IPS DF 6.9 (cell line): ENCODE results near the gene ASZ1.
A peak's percentile ranks its signal among the peaks of the same experiment; 100 is the strongest.

Experiments
- DNase-seq: peaks from one replicate; pipeline ENCODE4 v3.0.0-alpha.2; 2013; ENCODE audit warnings: low read depth, low spot score
- H3K27ac ChIP-seq: one replicate; pipeline ENCODE4 v1.5.1; 2013; ENCODE audit warnings: low read length, control low read depth
- H3K27me3 ChIP-seq: 2 replicates; pipeline ENCODE4 v1.6.1; 2013; ENCODE audit warnings: mild to moderate bottlenecking, low read length; ENCODE audit not compliant: control insufficient read depth, insufficient read depth
- H3K36me3 ChIP-seq: 2 replicates; pipeline ENCODE4 v1.6.1; 2013; ENCODE audit warnings: low read length; ENCODE audit not compliant: control insufficient read depth, insufficient read depth
- H3K4me1 ChIP-seq: 2 replicates; pipeline ENCODE4 v1.6.1; 2013; ENCODE audit warnings: low read length; ENCODE audit not compliant: control insufficient read depth, insufficient read depth
- H3K4me3 ChIP-seq: 2 replicates; pipeline ENCODE4 v1.5.1; 2013; ENCODE audit warnings: mild to moderate bottlenecking, low read length
- H3K9me3 ChIP-seq: 2 replicates; pipeline ENCODE4 v1.6.1; 2013; ENCODE audit warnings: low read length, inconsistent platforms; ENCODE audit not compliant: control insufficient read depth, insufficient read depth
- WGBS: extraction: QIAGEN DNeasy Blood & Tissue Kit; methylation state at CpG from one replicate; pipeline ENCODE4 v1.1.7; 2013; ENCODE audit warnings: mixed read lengths, missing lambda C conversion rate; ENCODE audit not compliant: insufficient read length, insufficient coverage; 5-methylcytosine and 5-hydroxymethylcytosine counted together

ASZ1 gene

GRCh38 chr7:117338020-117338419, 89.3 kb downstream of the ASZ1 start:
- Histone ChIP-seq H3K9me3 (no peaks in the 10 kb centered on the region), H3K27me3 (no peaks in the 10 kb centered on the region), H3K4me1 (no peaks in the 10 kb centered on the region), H3K4me3 (no peak overlapping the region), H3K27ac (no peak overlapping the region), H3K36me3 (no peaks in the 10 kb centered on the region)
- WGBS: no CpG with 5 or more reads among the region's 1 CpG
- DNase-seq: no peak

GRCh38 chr7:117333168-117333567, 94.1 kb downstream of the ASZ1 start:
- H3K27ac ChIP-seq: no peak overlapping the region
- H3K4me1 ChIP-seq: no peaks in the 10 kb centered on the region
- no peaks in the 10 kb centered on the region for H3K27me3 ChIP-seq
- no peaks in the 10 kb centered on the region for H3K36me3 ChIP-seq
- no peak for DNase-seq
- H3K9me3 ChIP-seq: no peaks in the 10 kb centered on the region
- no peak overlapping the region for H3K4me3 ChIP-seq

- H3K4me3 ChIP-seq: no peak overlapping the region
- no peaks in the 10 kb centered on the region for H3K36me3 ChIP-seq
- no peaks in the 10 kb centered on the region for H3K4me1 ChIP-seq
- no peaks in the 10 kb centered on the region for H3K9me3 ChIP-seq
- no peak for DNase-seq
- H3K27ac ChIP-seq: no peak overlapping the region
- H3K27me3 ChIP-seq: no peaks in the 10 kb centered on the region
Observed at GRCh38 chr7:117332031-117332430, 95.3 kb downstream of the ASZ1 start.

GRCh38 chr7:117325836-117326235, 101.5 kb downstream of the ASZ1 start:
- Histone ChIP-seq H3K36me3 (no peaks in the 10 kb centered on the region), H3K4me1 (no peaks in the 10 kb centered on the region), H3K27me3 (peaks cover 50% of the 10 kb centered on the region), H3K9me3 (no peaks in the 10 kb centered on the region), H3K27ac (no peak overlapping the region), H3K4me3 (no peak overlapping the region)
- DNase-seq: no peak
- WGBS: no CpG with 5 or more reads among the region's 1 CpG

DNA sequence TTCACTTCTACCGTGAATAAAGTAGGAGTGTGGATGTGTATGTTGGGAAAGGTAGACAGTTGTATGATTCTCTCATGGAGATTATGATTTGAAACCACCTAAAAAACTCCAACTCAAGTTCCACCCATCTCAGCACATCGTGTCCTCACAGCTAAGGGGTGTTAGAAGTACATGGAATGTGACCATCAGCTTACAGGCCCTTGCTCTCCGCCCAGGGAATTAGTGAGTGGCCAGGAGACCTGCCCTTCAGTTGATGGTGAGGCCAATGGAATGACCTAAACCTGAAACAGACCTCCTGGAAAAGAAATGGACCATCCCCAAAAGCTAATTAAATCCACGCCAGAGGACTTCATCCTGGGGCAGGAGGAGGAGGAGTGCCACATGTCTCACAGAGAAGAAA, 102.3 kb downstream of the ASZ1 start:
- no peak for DNase-seq
- Histone ChIP-seq H3K4me1 (no peaks in the 10 kb centered on the region), H3K4me3 (no peak overlapping the region; the same call in 1 of the 2 replicates), H3K27ac (no peak overlapping the region), H3K36me3 (no peaks in the 10 kb centered on the region), H3K27me3 (peaks cover 59% of the 10 kb centered on the region), H3K9me3 (no peaks in the 10 kb centered on the region)
- WGBS: no CpG with 5 or more reads among the region's 4 CpGs

DNA sequence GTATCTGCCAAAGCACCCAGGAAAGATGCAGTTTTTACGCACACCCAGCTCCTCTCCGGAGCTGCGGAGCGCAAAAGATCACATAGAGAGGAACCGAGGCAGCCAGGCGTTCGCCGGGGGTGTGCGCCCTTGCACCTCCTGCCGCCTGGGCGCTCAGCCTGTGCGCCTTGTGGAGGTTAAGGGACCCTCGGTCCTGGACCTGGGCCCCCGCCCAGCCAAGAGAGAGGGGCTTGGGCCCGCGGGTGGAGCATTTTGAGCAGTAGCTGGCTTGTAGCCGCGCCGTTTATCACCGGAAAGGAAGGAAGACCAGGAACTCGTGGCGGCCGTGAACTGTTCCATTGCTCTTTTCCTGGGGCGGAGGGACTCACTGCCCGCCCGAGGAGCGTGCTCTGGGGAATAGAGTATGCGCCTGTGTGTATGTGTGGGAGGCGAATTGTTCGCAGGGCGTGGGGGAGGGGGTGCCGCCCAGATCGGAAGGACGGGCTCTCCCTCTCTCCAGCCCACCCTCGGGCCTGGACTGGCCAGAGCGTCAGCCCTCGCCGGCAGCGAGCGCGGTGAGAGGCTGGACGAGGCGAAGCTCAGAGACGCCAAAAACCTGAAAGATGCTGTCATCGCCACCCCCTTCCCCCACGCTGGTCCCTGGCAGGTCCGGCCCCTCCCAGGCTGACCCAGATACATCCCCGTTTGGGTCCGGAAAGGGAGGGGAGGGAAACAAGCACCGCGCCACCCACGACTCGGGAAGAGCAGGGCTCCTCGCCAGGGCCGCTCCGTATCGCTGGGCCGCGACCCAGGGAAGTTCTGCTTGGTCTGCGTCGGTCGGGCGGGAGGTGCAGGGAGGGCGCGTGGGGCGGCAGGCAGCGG, 103.2 kb downstream of the ASZ1 start:
- no peak overlapping the region for H3K27ac ChIP-seq
- WGBS: no CpG with 5 or more reads among the region's 67 CpGs
- H3K27me3 ChIP-seq: peaks cover 62% of the 10 kb centered on the region

GRCh38 chr7:117323305-117323850, 103.9 kb downstream of the ASZ1 start:
- Histone ChIP-seq H3K9me3 (no peaks in the 10 kb centered on the region), H3K36me3 (no peaks in the 10 kb centered on the region), H3K27ac (no peak overlapping the region), H3K4me3 (peak overlapping the region; percentile 42; the same call in 1 of the 2 replicates), H3K4me1 (no peaks in the 10 kb centered on the region), H3K27me3 (peaks cover 64% of the 10 kb centered on the region)
- WGBS: no CpG with 5 or more reads among the region's 25 CpGs
- no peak for DNase-seq

More for the DNA sequence above, 103.2 kb downstream of the ASZ1 start:
- Histone ChIP-seq H3K36me3 (no peaks in the 10 kb centered on the region), H3K4me3 (peak overlapping the region; percentile 42; the same call in 1 of the 2 replicates), H3K4me1 (no peaks in the 10 kb centered on the region), H3K9me3 (no peaks in the 10 kb centered on the region)
- DNase-seq: no peak

DNA sequence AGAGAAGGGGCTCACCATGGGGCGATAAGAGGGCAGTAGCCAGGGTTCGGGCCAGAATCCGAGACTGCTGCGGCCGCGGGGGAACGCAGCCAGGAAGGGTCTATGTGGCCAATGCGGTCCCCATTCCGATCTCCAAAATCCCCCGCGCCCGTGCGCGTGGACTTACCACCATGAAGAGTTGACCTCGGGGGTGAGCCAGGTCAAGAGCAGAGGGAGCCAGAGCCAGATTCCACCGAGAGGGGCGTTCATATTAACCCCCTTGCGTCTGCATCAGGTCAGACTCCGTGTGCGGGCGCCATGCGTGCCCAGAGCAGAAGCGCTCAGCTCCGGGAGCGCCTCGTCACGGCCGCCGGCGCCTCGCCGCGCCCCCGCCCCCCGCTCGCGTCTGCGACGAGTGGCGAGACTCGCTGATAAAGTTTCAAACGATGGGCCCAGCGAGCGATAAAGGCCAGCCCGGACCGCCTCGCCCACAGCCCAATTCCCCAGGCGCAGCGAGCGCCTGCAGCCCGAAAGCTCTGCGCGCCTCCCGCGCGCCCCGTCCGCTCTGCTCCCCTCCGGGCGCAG, 104.5 kb downstream of the ASZ1 start, which contains the start of gene WNT2:
TSS of gene WNT2 (minus strand) at position 318 of the 564 bp plus-strand sequence. CDS start at position 249, 69 bp downstream.
- H3K4me1 ChIP-seq: no peaks in the 10 kb centered on the region
- no peak within 1 kb of the TSS for H3K27ac ChIP-seq
- peaks cover 65% of the 10 kb centered on the region for H3K27me3 ChIP-seq
- no peaks in the 10 kb centered on the region for H3K9me3 ChIP-seq
- no CpG with 5 or more reads among the region's 60 CpGs for WGBS
- H3K36me3 ChIP-seq: no peaks in the 10 kb centered on the region
- DNase-seq: no peak
- H3K4me3 ChIP-seq: peak within 1 kb of the TSS; percentile 42; the same call in 1 of the 2 replicates

- no peak for DNase-seq
- Histone ChIP-seq H3K36me3 (no peaks in the 10 kb centered on the region), H3K27ac (no peak overlapping the region), H3K9me3 (no peaks in the 10 kb centered on the region), H3K27me3 (peaks cover 60% of the 10 kb centered on the region), H3K4me3 (no peak overlapping the region), H3K4me1 (no peaks in the 10 kb centered on the region)
- no CpG with 5 or more reads among the region's 10 CpGs for WGBS
Observed at GRCh38 chr7:117320523-117320922, 106.8 kb downstream of the ASZ1 start.

GRCh38 chr7:117319181-117319580, 108.1 kb downstream of the ASZ1 start:
- no peak for DNase-seq
- Histone ChIP-seq H3K4me3 (no peak overlapping the region), H3K9me3 (no peaks in the 10 kb centered on the region), H3K36me3 (no peaks in the 10 kb centered on the region), H3K27ac (no peak overlapping the region), H3K27me3 (peaks cover 46% of the 10 kb centered on the region), H3K4me1 (no peaks in the 10 kb centered on the region)
- no CpG with 5 or more reads among the region's 3 CpGs for WGBS
